Stomach smooth muscle (tissue), 2 donors: ENCODE measurements around the gene ADCY3.

Source experiments
- H3K27ac ChIP-seq: one replicate; pipeline ENCODE4 v1.7.0; 2013; ENCODE audit warnings: mild to moderate bottlenecking, low read length, inconsistent platforms
- H3K27me3 ChIP-seq, 2 donors: one replicate each; pipeline ENCODE4 v1.7.0; 2013; ENCODE audit warnings: low read length in 2 of 2; ENCODE audit not compliant: insufficient read depth in 2 of 2, control insufficient read depth in 1 of 2
- H3K36me3 ChIP-seq, 2 donors: one replicate each; pipeline ENCODE4 v1.7.0; 2013; ENCODE audit warnings: low read length in 2 of 2; ENCODE audit not compliant: control insufficient read depth in 2 of 2, insufficient read depth in 2 of 2
- H3K4me1 ChIP-seq: one replicate; pipeline ENCODE4 v1.7.0; 2013; ENCODE audit warnings: low read length; ENCODE audit not compliant: control insufficient read depth, insufficient read depth
- H3K4me3 ChIP-seq, 2 donors: one replicate each; pipeline ENCODE4 v1.7.0; 2013; ENCODE audit warnings: low read length in 2 of 2
- H3K9ac ChIP-seq, 2 donors: one replicate each; pipeline ENCODE4 v1.7.0; 2013; ENCODE audit warnings: low read length in 2 of 2, mild to moderate bottlenecking in 1 of 2
- H3K9me3 ChIP-seq, 2 donors: one replicate each; pipeline ENCODE4 v1.7.0; 2013; ENCODE audit warnings: low read length in 2 of 2; ENCODE audit not compliant: control insufficient read depth in 2 of 2
- donor health status: healthy.
- donor health status: Pancreatic carcinoma.

Gene ADCY3

GRCh38 chr2:24917731-24918325 lies 2.2 kb downstream of the ADCY3 start:
- no peaks in the 10 kb centered on the region for H3K36me3 ChIP-seq
- H3K9me3 ChIP-seq = no peaks in the 10 kb centered on the region
- no peak overlapping the region for H3K27ac ChIP-seq
- H3K4me3 ChIP-seq = peak overlapping the region; percentile 25 to 74
- no peak overlapping the region for H3K9ac ChIP-seq
- no peaks in the 10 kb centered on the region for H3K27me3 ChIP-seq
- H3K4me1 ChIP-seq = peaks cover 25% of the 10 kb centered on the region

GRCh38 chr2:24917086-24917485 lies 3.0 kb downstream of the ADCY3 start:
- H3K4me1 ChIP-seq = peaks cover 25% of the 10 kb centered on the region
- H3K9ac ChIP-seq = no peak overlapping the region
- no peaks in the 10 kb centered on the region for H3K27me3 ChIP-seq
- H3K36me3 ChIP-seq = no peaks in the 10 kb centered on the region
- no peak overlapping the region for H3K27ac ChIP-seq
- H3K4me3 ChIP-seq = peak overlapping the region in 1 of 2 donors; percentile 74
- H3K9me3 ChIP-seq = no peaks in the 10 kb centered on the region

GRCh38 chr2:24915796-24916195 lies 4.2 kb downstream of the ADCY3 start:
- H3K4me3 ChIP-seq = no peak overlapping the region
- H3K27ac ChIP-seq = no peak overlapping the region
- H3K4me1 ChIP-seq = peaks cover 22% of the 10 kb centered on the region

GRCh38 chr2:24915175-24915574 lies 4.9 kb downstream of the ADCY3 start:
- no peak overlapping the region for H3K4me3 ChIP-seq
- no peak overlapping the region for H3K9ac ChIP-seq
- H3K27me3 ChIP-seq = no peaks in the 10 kb centered on the region
- no peaks in the 10 kb centered on the region for H3K36me3 ChIP-seq
- no peak overlapping the region for H3K27ac ChIP-seq
- peaks cover 22% of the 10 kb centered on the region for H3K4me1 ChIP-seq
- H3K9me3 ChIP-seq = peaks cover 0 to under 1% of the 10 kb centered on the region in 2 donors

More at GRCh38 chr2:24915796-24916195, 4.2 kb downstream of the ADCY3 start:
- H3K9ac ChIP-seq = no peak overlapping the region
- no peaks in the 10 kb centered on the region for H3K27me3 ChIP-seq
- H3K9me3 ChIP-seq = no peaks in the 10 kb centered on the region
- H3K36me3 ChIP-seq = no peaks in the 10 kb centered on the region

DNA sequence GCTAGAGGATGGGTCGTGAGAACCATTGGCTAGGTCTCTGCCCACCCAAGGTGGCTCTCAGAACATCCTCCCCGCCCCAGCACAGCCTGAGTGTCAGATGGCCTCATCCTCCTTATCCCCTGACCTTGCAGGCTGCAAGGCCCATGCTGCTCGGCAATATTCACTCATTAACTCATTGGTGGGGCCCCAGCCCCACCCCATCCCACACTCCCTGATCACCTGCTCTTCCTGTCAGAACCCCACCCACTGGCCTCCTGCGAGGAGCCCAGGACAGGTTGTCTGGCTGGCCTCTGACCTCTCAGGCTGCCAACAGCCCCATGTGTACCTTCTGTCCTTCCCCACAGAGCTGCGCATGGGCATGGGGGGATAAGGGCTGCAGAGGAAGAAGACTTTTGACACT lies 5.3 kb downstream of the ADCY3 start:
- Histone ChIP-seq H3K9me3 (peaks cover 0 to 5% of the 10 kb centered on the region in 2 donors), H3K36me3 (no peaks in the 10 kb centered on the region), H3K27ac (no peak overlapping the region), H3K4me1 (peaks cover 22% of the 10 kb centered on the region), H3K4me3 (no peak overlapping the region), H3K9ac (no peak overlapping the region), H3K27me3 (no peaks in the 10 kb centered on the region)

DNA sequence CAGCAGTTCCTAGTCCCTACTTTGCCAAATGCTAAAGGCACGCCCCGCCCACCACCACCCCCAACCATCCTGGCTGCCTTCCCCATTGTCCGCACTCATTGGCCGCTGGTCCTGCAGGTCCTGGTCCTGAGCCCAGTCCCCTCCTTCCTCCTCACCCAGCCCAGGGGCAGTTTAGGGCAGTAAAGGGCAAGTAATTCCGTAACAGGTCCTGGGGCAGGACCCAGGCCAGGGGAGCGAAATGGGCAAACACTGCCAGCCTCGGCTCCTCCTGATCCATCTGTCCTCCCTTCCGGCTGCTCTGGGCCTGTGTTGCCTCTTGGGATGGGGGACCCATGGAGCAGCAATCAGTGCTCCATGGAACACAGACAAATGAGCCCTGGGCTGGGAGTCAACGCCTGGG lies 6.1 kb downstream of the ADCY3 start:
- Histone ChIP-seq H3K27me3 (no peaks in the 10 kb centered on the region), H3K9ac (no peak overlapping the region), H3K4me1 (peaks cover 16% of the 10 kb centered on the region), H3K27ac (no peak overlapping the region), H3K36me3 (no peaks in the 10 kb centered on the region), H3K9me3 (peaks cover 0 to 5% of the 10 kb centered on the region in 2 donors), H3K4me3 (no peak overlapping the region)

DNA sequence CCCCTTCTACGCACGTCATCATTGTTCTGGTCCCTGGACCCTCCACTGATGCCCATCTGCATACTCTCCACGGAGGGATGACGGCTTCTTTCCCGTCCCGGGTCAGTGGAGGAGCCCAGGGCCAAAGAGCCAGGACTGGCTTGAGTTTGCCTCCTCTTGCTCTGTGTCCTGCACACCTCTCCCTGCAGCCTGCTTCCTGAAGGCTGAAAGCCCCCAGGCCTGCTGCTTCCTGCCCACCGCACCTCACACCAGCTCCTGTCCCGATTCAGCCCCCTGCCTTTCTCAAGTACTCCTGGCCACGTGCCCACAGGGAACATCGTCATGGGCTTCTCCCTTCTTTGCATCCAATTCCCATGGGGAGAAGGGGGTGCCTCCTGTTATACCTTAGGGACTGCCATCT lies 7.1 kb downstream of the ADCY3 start:
- no peak overlapping the region for H3K27ac ChIP-seq
- H3K27me3 ChIP-seq = no peaks in the 10 kb centered on the region
- peaks cover 0 to 5% of the 10 kb centered on the region in 2 donors for H3K9me3 ChIP-seq
- H3K4me1 ChIP-seq = peaks cover 10% of the 10 kb centered on the region
- H3K9ac ChIP-seq = no peak overlapping the region
- H3K36me3 ChIP-seq = no peaks in the 10 kb centered on the region
- H3K4me3 ChIP-seq = no peak overlapping the region

GRCh38 chr2:24912523-24912922 lies 7.5 kb downstream of the ADCY3 start:
- no peak overlapping the region for H3K9ac ChIP-seq
- no peaks in the 10 kb centered on the region for H3K36me3 ChIP-seq
- H3K9me3 ChIP-seq = peaks cover 0 to 5% of the 10 kb centered on the region in 2 donors
- peaks cover 6% of the 10 kb centered on the region for H3K4me1 ChIP-seq
- H3K27ac ChIP-seq = no peak overlapping the region
- H3K27me3 ChIP-seq = no peaks in the 10 kb centered on the region
- no peak overlapping the region for H3K4me3 ChIP-seq

DNA sequence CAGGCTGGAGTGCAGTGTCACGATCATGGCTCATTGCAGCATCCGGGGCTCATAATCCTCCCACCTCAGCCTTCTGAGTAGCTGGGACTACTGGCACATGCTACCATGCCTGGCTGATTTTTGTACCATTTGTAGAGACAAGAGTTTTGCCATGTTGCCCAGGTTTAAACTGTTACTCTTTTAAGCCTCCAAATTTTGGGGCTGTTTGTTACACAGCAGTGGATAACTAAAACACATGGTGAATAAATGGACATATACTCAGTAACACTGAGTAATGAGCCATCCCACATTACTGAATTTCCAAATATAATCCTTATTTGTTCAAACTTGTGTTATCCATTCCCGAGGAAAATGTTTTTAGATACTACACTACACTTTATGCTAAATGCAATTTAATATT lies 9.8 kb downstream of the ADCY3 start:
- Histone ChIP-seq H3K4me1 (peaks cover 3% of the 10 kb centered on the region), H3K9me3 (peaks cover 0 to 5% of the 10 kb centered on the region in 2 donors), H3K36me3 (no peaks in the 10 kb centered on the region), H3K27ac (no peak overlapping the region), H3K27me3 (no peaks in the 10 kb centered on the region), H3K9ac (no peak overlapping the region), H3K4me3 (no peak overlapping the region)

- H3K9ac ChIP-seq = no peak overlapping the region
- H3K4me3 ChIP-seq = no peak overlapping the region
- no peak overlapping the region for H3K27ac ChIP-seq
- peaks cover 3% of the 10 kb centered on the region for H3K4me1 ChIP-seq
- H3K27me3 ChIP-seq = no peaks in the 10 kb centered on the region
- no peaks in the 10 kb centered on the region for H3K36me3 ChIP-seq
- H3K9me3 ChIP-seq = peaks cover 0 to 5% of the 10 kb centered on the region in 2 donors
These were observed 10.4 kb downstream of the ADCY3 start for GRCh38 chr2:24909555-24910177.

- no peak overlapping the region for H3K4me3 ChIP-seq
- H3K27ac ChIP-seq = no peak overlapping the region
- no peaks in the 10 kb centered on the region for H3K27me3 ChIP-seq
- no peak overlapping the region for H3K9ac ChIP-seq
- peaks cover 0 to 5% of the 10 kb centered on the region in 2 donors for H3K9me3 ChIP-seq
- peaks cover under 1% of the 10 kb centered on the region for H3K4me1 ChIP-seq
- no peaks in the 10 kb centered on the region for H3K36me3 ChIP-seq
These were observed 11.6 kb downstream of the ADCY3 start for GRCh38 chr2:24908461-24908901.
